OCI-LY1 (cell line): ENCODE data around the gene CRY2.

ENCODE experiments used
- CTCF ChIP-seq: fragments of 200-600 bp; sonication (generic), shearing (Covaris generic); IDR thresholded peaks from 2 replicates; pipeline ENCODE4 v1.5.1; 2017; ENCODE audit warnings: mild to moderate bottlenecking, antibody characterized with exemption, low read length, moderate library complexity, mixed read lengths
- EZH2 ChIP-seq: fragments of 200-600 bp; sonication (generic), shearing (Covaris generic); IDR thresholded peaks from 2 replicates; pipeline ENCODE4 v1.8.0; 2017; ENCODE audit warnings: borderline replicate concordance, mixed run types, mild to moderate bottlenecking, antibody characterized with exemption, low read length, moderate library complexity, mixed read lengths

- TF ChIP-seq CTCF (no peak), EZH2 (no peak)
These were observed 48.4 kb upstream of the CRY2 start for GRCh38 chr11:45798793-45799441.
